GM12878 (cell line): ENCODE data around the gene SCD5. TPM values are rescaled to one million over a fixed set of nuclear protein-coding genes. Genes with fewer than 3 reads are reported as not detected.

Source experiments
- ATAC-seq: fragments of 200-7000 bp; cut with Tn5 transposase; 3 replicates; pipeline ENCODE4 v1.9.1; 2020; ENCODE audit warnings: mild to moderate bottlenecking, moderate library complexity
- BruUV-seq: library from RNA; stranded (reverse); fragments of 400-500 nt; replicated peaks from 2 replicates; lab custom pipeline; 2021; lab: Mats Ljungman, UMichigan
- CTCF ChIA-PET: fragments of 300-600 bp; sonication (Branson Sonifier 250); formaldehyde crosslinking; extraction: SDS; loops from one replicate; lab custom pipeline; 2021; ENCODE audit warnings: inconsistent platforms; lab: Yijun Ruan, JAX
- POLR2A ChIA-PET: fragments of 350-600 bp; formaldehyde crosslinking; extraction: SDS; loops from one replicate; lab custom pipeline; 2021; ENCODE audit warnings: inconsistent platforms; lab: Charles Lee
- RAD21 ChIA-PET: fragments of 300-600 bp; sonication (Branson Sonifier 250); formaldehyde crosslinking; loops from one replicate; lab custom pipeline; 2023; ENCODE audit warnings: antibody characterized with exemption; ENCODE audit not compliant: unreplicated experiment; lab: Charles Lee
- SMC1A ChIA-PET: fragments of 300-600 bp; sonication (Branson Sonifier 250); formaldehyde crosslinking; loops from one replicate; lab custom pipeline; 2023; ENCODE audit not compliant: unreplicated experiment, uncharacterized antibody; lab: Charles Lee
- DNase-seq: peaks from one replicate; pipeline ENCODE4 v3.0.0-alpha.2; 2011; ENCODE audit warnings: low read depth, low spot score
- FAIRE-seq: peaks from 3 replicates; lab custom pipeline; 2011; peaks lifted over from hg19 to GRCh38; lab: Jason Lieb, UNC
- H2AFZ ChIP-seq: 2 replicates; pipeline ENCODE4 v1.6.0; 2011; ENCODE audit warnings: low read depth, low read length, control low read depth; ENCODE audit not compliant: control insufficient read depth
- H3K27ac ChIP-seq: 2 replicates; pipeline ENCODE4 v1.5.1; 2011; ENCODE audit warnings: control low read depth; ENCODE audit not compliant: control insufficient read depth, insufficient read depth
- H3K27me3 ChIP-seq, 2 experiments: replicated peaks in 1 of 2; 2 replicates each; pipeline versions ENCODE4 v1.6.0 to v1.6.1; 2011; ENCODE audit warnings: low read length in 1 of 2; ENCODE audit not compliant: control insufficient read depth in 2 of 2, insufficient read depth in 2 of 2
- H3K36me3 ChIP-seq, 2 experiments: 2 replicates each; pipeline ENCODE4 v1.5.1; 2011; ENCODE audit warnings: low read length in 1 of 2; ENCODE audit not compliant: control insufficient read depth in 2 of 2, insufficient read depth in 2 of 2
- H3K4me1 ChIP-seq: 2 replicates; pipeline ENCODE4 v1.6.1; 2011; ENCODE audit warnings: mild to moderate bottlenecking, low read length, moderate library complexity, mixed read lengths; ENCODE audit not compliant: control insufficient read depth, insufficient read depth
- H3K4me2 ChIP-seq: 2 replicates; pipeline ENCODE4 v1.6.0; 2011; ENCODE audit warnings: control low read depth; ENCODE audit not compliant: control insufficient read depth, insufficient read depth
- H3K4me3 ChIP-seq: fragments of 200-600 bp; sonication (generic); 2 replicates; pipeline ENCODE4 v1.5.1; 2016
- H3K79me2 ChIP-seq: 2 replicates; pipeline ENCODE4 v1.6.0; 2011; ENCODE audit warnings: low read length; ENCODE audit not compliant: control insufficient read depth, insufficient read depth
- H3K9ac ChIP-seq: 2 replicates; pipeline ENCODE4 v1.8.0; 2011; ENCODE audit warnings: low read length, control low read depth, mixed read lengths; ENCODE audit not compliant: control insufficient read depth, insufficient read depth
- H3K9me3 ChIP-seq: replicated peaks from 3 replicates; pipeline ENCODE4 v1.5.1; 2011; ENCODE audit warnings: mild to moderate bottlenecking, low read length; ENCODE audit not compliant: control insufficient read depth, insufficient read depth
- H4K20me1 ChIP-seq: 2 replicates; pipeline ENCODE4 v1.6.0; 2011; ENCODE audit not compliant: control insufficient read depth, insufficient read depth
- CEBPB ChIP-seq, 2 experiments: fragments of 150-350 bp in 1 of 2; IDR thresholded peaks; 2 replicates each; pipeline ENCODE4 v1.6.1; 2012 to 2014; ENCODE audit warnings: low read depth in 2 of 2, low read length in 2 of 2, borderline replicate concordance in 1 of 2, inconsistent platforms in 1 of 2
- CHD4 ChIP-seq: fragments of 200-600 bp; sonication (generic); IDR thresholded peaks from 2 replicates; pipeline ENCODE4 v1.6.1; 2016; ENCODE audit warnings: mild to moderate bottlenecking
- CREB1 ChIP-seq: IDR thresholded peaks from 2 replicates; pipeline ENCODE4 v1.6.1; 2012; ENCODE audit warnings: low read depth, mild to moderate bottlenecking, inconsistent platforms
- GABPA ChIP-seq: IDR thresholded peaks from 2 replicates; pipeline ENCODE4 v1.6.1; 2014; ENCODE audit warnings: antibody characterized with exemption, low read depth, mild to moderate bottlenecking, inconsistent platforms
- HSF1 ChIP-seq: fragments of 150-350 bp; IDR thresholded peaks from 2 replicates; pipeline ENCODE4 v1.6.1; 2014; ENCODE audit warnings: mild to moderate bottlenecking, low read depth, low read length
- IKZF2 ChIP-seq, 2 experiments: fragments of 450-650 bp; IDR thresholded peaks; 2 replicates each; pipeline ENCODE4 v1.6.1; 2017; ENCODE audit warnings: mild to moderate bottlenecking in 2 of 2, moderate library complexity in 2 of 2
- SMAD5 ChIP-seq: IDR thresholded peaks from 2 replicates; pipeline ENCODE4 v1.6.1; 2016; ENCODE audit warnings: antibody characterized with exemption, low read depth
- ZBED1 ChIP-seq: IDR thresholded peaks from 2 replicates; pipeline ENCODE4 v1.6.1; 2016; ENCODE audit warnings: borderline replicate concordance
- WGBS: methylation state at CpG from one replicate; pipeline ENCODE4 v1.1.6; 2016; ENCODE audit warnings: low lambda C conversion rate; ENCODE audit not compliant: insufficient replicate concordance, insufficient coverage; ENCODE audit errors: missing lambda C conversion rate; 5-methylcytosine and 5-hydroxymethylcytosine counted together
- in situ Hi-C: fragments of 300-500 bp; cut with MboI; formaldehyde crosslinking; loops from 9 replicates; pipeline ENCODE4 v1.14.3; 2018; ENCODE audit warnings: mixed read lengths
- intact Hi-C: fragments of 100-400 bp; cut with micrococcal nuclease; formaldehyde crosslinking; loops from one replicate; pipeline ENCODE4 v1.14.2; 2022; ENCODE audit not compliant: unreplicated experiment
- polyA plus RNA-seq, 11 experiments: library from polyadenylated mRNA; depleted of rRNA in 4 of 11; unstranded in 6 of 11; stranded (reverse) in 5 of 11; fragments of >200 nt; fragmentation: Nextera tagmentation in 4 of 11; fragmentation: Illumina TruSeq in 1 of 11; extraction: Ambion mirVana in 4 of 11; extraction: Trizol in 1 of 11; gene quantifications; 1 replicate in 1 of 11; 2 replicates in 10 of 11; pipeline versions ENCODE4 v1.2.1 to v1.2.3, GENCODE V29; 2011 to 2016; ENCODE audit warnings: inconsistent platforms in 2 of 11, missing spikeins in 2 of 11, low read depth in 1 of 11
- total RNA-seq, 4 experiments: library from RNA; depleted of rRNA in 3 of 4; stranded (reverse); fragments of >200 nt in 3 of 4; fragmentation: Illumina TruSeq in 1 of 4; extraction: Trizol in 1 of 4; gene quantifications; 2 replicates each; pipeline versions ENCODE4 v1.2.1 to v1.2.3, GENCODE V29; 2013 to 2021
- TF ChIP-seq, protein P1 (sequence below): fragments of 450-650 bp; IDR thresholded peaks from 2 replicates; pipeline ENCODE4 v1.6.1; 2016; ENCODE audit warnings: mild to moderate bottlenecking
- TF ChIP-seq, protein P2 (sequence below): IDR thresholded peaks from 2 replicates; pipeline ENCODE4 v1.6.1; 2011; ENCODE audit warnings: borderline replicate concordance, low read depth, mild to moderate bottlenecking, moderate library complexity, low read length; ENCODE audit not compliant: insufficient read depth, poor library complexity, severe bottlenecking
- TF ChIP-seq, protein P3 (sequence below): fragments of 450-650 bp; IDR thresholded peaks from 2 replicates; pipeline ENCODE4 v1.6.1; 2017; ENCODE audit warnings: borderline replicate concordance

Gene SCD5
- total and polyA plus RNA-seq, 10 of the 15 experiments (the other 5 are each of a cell fraction or from before 2014, with no cell fraction given) = 2.4 to 15.0 (median 4.2) TPM

DNA sequence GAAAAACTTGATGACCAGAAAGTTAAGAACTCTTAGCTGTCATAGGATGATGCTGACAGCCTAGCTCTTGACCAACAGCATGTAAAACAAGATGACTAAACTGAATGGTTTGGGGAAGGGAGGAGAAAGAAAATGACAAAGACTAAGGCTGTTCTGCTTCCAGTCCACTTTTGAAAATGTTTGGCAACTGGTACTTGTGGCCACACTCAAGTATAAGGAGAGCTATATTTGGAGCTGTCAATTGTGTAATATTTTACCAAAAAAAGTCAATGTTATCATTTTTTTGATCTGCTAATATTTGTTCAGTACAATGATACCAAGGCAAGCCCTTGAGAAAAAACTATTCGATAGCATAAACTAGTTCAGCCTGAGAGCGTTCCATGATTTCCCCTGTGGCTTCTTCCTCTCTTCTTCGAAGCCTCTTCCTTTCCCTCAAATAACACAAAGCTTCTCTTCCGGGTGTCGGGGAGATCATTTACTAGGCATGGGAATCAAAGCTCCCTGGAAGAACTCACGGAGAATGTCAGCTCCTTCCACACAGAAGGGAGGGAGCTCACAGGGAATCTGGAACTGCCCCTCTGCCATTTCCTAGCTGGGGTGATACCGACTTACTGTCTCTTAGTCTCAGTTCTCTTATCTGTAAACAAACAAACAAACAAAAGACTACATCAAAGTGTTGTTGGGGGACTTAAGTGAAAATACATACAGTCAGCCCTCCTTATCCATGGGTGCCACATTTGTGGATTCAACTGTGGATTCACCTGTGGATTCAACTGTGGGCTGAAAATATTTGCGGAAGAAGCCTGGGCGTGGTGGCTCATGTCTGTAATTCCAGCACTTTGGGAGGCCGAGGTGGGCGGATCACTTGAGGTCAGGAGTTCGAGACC is 82.6 kb downstream of the SCD5 start:
- H3K4me3 ChIP-seq = no peak overlapping the region
- POLR2A ChIA-PET = no interaction called here
- H3K9ac ChIP-seq = no peak overlapping the region
- no peak for DNase-seq
- no peak for FAIRE-seq
- RAD21 ChIA-PET = no interaction called here
- CTCF ChIA-PET = interaction anchor here (0.6 to 1.1 kb wide), 2 partner anchors 23 to 792 kb away, joined by 4 to 5 read pairs; no protein-coding TSS in a partner anchor
- no peaks in the 10 kb centered on the region for H3K9me3 ChIP-seq
- no peaks in the 10 kb centered on the region for H3K4me1 ChIP-seq
- H3K79me2 ChIP-seq = no peaks in the 10 kb centered on the region
- H3K36me3 ChIP-seq = no peaks in the 10 kb centered on the region
- H3K27ac ChIP-seq = no peak overlapping the region
- in situ Hi-C loops = no loop called here
- intact Hi-C loops = no loop called here
- 45% methylated on average over 12 of the region's 12 CpGs for WGBS
- H3K4me2 ChIP-seq = no peak overlapping the region
- no TSS peak for BruUV-seq
- TF ChIP-seq, protein P1, sequence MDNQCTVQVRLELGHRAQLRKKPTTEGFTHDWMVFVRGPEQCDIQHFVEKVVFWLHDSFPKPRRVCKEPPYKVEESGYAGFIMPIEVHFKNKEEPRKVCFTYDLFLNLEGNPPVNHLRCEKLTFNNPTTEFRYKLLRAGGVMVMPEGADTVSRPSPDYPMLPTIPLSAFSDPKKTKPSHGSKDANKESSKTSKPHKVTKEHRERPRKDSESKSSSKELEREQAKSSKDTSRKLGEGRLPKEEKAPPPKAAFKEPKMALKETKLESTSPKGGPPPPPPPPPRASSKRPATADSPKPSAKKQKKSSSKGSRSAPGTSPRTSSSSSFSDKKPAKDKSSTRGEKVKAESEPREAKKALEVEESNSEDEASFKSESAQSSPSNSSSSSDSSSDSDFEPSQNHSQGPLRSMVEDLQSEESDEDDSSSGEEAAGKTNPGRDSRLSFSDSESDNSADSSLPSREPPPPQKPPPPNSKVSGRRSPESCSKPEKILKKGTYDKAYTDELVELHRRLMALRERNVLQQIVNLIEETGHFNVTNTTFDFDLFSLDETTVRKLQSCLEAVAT = no peak
- no peak for TF ChIP-seq CREB1
- TF ChIP-seq, protein P2, sequence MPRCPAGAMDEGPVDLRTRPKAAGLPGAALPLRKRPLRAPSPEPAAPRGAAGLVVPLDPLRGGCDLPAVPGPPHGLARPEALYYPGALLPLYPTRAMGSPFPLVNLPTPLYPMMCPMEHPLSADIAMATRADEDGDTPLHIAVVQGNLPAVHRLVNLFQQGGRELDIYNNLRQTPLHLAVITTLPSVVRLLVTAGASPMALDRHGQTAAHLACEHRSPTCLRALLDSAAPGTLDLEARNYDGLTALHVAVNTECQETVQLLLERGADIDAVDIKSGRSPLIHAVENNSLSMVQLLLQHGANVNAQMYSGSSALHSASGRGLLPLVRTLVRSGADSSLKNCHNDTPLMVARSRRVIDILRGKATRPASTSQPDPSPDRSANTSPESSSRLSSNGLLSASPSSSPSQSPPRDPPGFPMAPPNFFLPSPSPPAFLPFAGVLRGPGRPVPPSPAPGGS = no peak
- TF ChIP-seq HSF1 = no peak
- no peak for TF ChIP-seq IKZF2 (IDR thresholded peaks at IDR 0.05)
- no peak for TF ChIP-seq CHD4
- TF ChIP-seq, protein P3, sequence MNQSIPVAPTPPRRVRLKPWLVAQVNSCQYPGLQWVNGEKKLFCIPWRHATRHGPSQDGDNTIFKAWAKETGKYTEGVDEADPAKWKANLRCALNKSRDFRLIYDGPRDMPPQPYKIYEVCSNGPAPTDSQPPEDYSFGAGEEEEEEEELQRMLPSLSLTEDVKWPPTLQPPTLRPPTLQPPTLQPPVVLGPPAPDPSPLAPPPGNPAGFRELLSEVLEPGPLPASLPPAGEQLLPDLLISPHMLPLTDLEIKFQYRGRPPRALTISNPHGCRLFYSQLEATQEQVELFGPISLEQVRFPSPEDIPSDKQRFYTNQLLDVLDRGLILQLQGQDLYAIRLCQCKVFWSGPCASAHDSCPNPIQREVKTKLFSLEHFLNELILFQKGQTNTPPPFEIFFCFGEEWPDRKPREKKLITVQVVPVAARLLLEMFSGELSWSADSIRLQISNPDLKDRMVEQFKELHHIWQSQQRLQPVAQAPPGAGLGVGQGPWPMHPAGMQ = no peak
- no peak for TF ChIP-seq GABPA
- no peak for TF ChIP-seq CEBPB (IDR thresholded peaks at IDR 0.05; ENCODE audit: borderline replicate concordance in 1 of 2, low read depth in 2 of 2, low read length in 2 of 2)
- no peak for TF ChIP-seq SMAD5
- no peak for TF ChIP-seq ZBED1
- no peaks in the 10 kb centered on the region for H3K27me3 ChIP-seq
- H4K20me1 ChIP-seq = no peaks in the 10 kb centered on the region
- ATAC-seq = no peak
- SMC1A ChIA-PET = interaction anchor here (0.6 to 1.0 kb wide), 2 partner anchors 13 to 84 kb away, joined by 3 to 4 read pairs; no protein-coding TSS in a partner anchor
- no peak overlapping the region for H2AFZ ChIP-seq
